H1 (cell line): ENCODE results near the gene DGUOK. TPM values are rescaled to one million over a fixed set of nuclear protein-coding genes. Genes with fewer than 3 reads are reported as not detected.

Source experiments
- CTCF ChIA-PET: fragments of 300-600 bp; sonication (Branson Sonifier 250); formaldehyde crosslinking; loops from one replicate; lab custom pipeline; 2021; ENCODE audit not compliant: partially characterized antibody; lab: Charles Lee
- POLR2A ChIA-PET: fragments of 300-600 bp; sonication (Branson Sonifier 250); formaldehyde crosslinking; loops from one replicate; lab custom pipeline; 2021; ENCODE audit warnings: inconsistent platforms; ENCODE audit not compliant: partially characterized antibody; lab: Charles Lee
- DNase-seq, 2 experiments: peaks; one replicate each; pipeline versions ENCODE4 v3.0.0 to v3.0.0-alpha.2; 2010 to 2022; ENCODE audit warnings: low spot score in 2 of 2, low read depth in 1 of 2, mixed read lengths in 1 of 2
- FAIRE-seq: peaks from 2 replicates; lab custom pipeline; 2011; peaks lifted over from hg19 to GRCh38; lab: Jason Lieb, UNC
- H2AFZ ChIP-seq: 2 replicates; pipeline ENCODE4 v1.8.1; 2012; ENCODE audit warnings: low read length, inconsistent platforms
- H2AK5ac ChIP-seq: 2 replicates; pipeline ENCODE4 v1.6.1; 2013; ENCODE audit warnings: low read depth, low read length
- H2BK120ac ChIP-seq: replicated peaks from 2 replicates; pipeline ENCODE3; 2013; ENCODE audit warnings: low read depth, low read length, inconsistent platforms
- H2BK12ac ChIP-seq: 2 replicates; pipeline ENCODE4 v1.6.1; 2013; ENCODE audit warnings: low read depth, low read length
- H2BK15ac ChIP-seq: 2 replicates; pipeline ENCODE4 v1.6.1; 2013; ENCODE audit warnings: low read length
- H2BK20ac ChIP-seq: 2 replicates; pipeline ENCODE4 v1.6.1; 2013; ENCODE audit warnings: low read length
- H2BK5ac ChIP-seq: 2 replicates; pipeline ENCODE4 v1.6.1; 2013; ENCODE audit warnings: low read depth, low read length
- H3K14ac ChIP-seq: 2 replicates; pipeline ENCODE4 v1.6.1; 2013; ENCODE audit warnings: inconsistent platforms; ENCODE audit not compliant: insufficient read length
- H3K18ac ChIP-seq: 2 replicates; pipeline ENCODE4 v1.6.1; 2013; ENCODE audit warnings: low read length; ENCODE audit errors: extremely low read depth
- H3K23ac ChIP-seq: 2 replicates; pipeline ENCODE4 v1.6.1; 2013; ENCODE audit warnings: inconsistent platforms; ENCODE audit not compliant: insufficient read length
- H3K23me2 ChIP-seq: 2 replicates; pipeline ENCODE4 v1.6.1; 2013; ENCODE audit warnings: low read depth, low read length
- H3K27ac ChIP-seq: 2 replicates; pipeline ENCODE4 v1.6.1; 2011; ENCODE audit warnings: low read depth, low read length, inconsistent platforms
- H3K27me3 ChIP-seq, 4 experiments: replicated peaks in 1 of 4; 1 replicate in 1 of 4; 2 replicates in 3 of 4; pipeline versions ENCODE4 v1.6.1 to v1.8.1; 2011 to 2013; ENCODE audit warnings: low read length in 3 of 4, mild to moderate bottlenecking in 3 of 4, inconsistent platforms in 2 of 4, mixed read lengths in 2 of 4, moderate library complexity in 1 of 4; ENCODE audit not compliant: control insufficient read depth in 3 of 4, insufficient read depth in 3 of 4; ENCODE audit errors: extremely low read depth in 1 of 4
- H3K36me3 ChIP-seq, 4 experiments: 2 replicates each; pipeline versions ENCODE4 v1.6.1 to v1.8.1; 2011 to 2013; ENCODE audit warnings: mild to moderate bottlenecking in 4 of 4, low read length in 3 of 4, moderate library complexity in 2 of 4, control low read depth in 1 of 4, inconsistent platforms in 1 of 4; ENCODE audit not compliant: insufficient read depth in 4 of 4, control insufficient read depth in 2 of 4
- H3K4ac ChIP-seq: replicated peaks from 2 replicates; pipeline ENCODE3; 2013; ENCODE audit warnings: low read length, low read depth, mixed read lengths, inconsistent platforms; ENCODE audit not compliant: insufficient read length
- H3K4me1 ChIP-seq, 4 experiments: replicated peaks in 1 of 4; 1 replicate in 1 of 4; 2 replicates in 3 of 4; pipeline versions ENCODE4 v1.6.1 to v1.8.1; 2011 to 2013; ENCODE audit warnings: low read length in 3 of 4, inconsistent platforms in 2 of 4, mixed read lengths in 1 of 4; ENCODE audit not compliant: insufficient read depth in 4 of 4, control insufficient read depth in 3 of 4
- H3K4me2 ChIP-seq, 2 experiments: 2 replicates each; pipeline versions ENCODE4 v1.6.1 to v1.8.1; 2011 to 2013; ENCODE audit warnings: low read depth in 2 of 2, low read length in 2 of 2, control low read depth in 1 of 2, inconsistent platforms in 1 of 2, mild to moderate bottlenecking in 1 of 2; ENCODE audit not compliant: insufficient read depth in 1 of 2
- H3K4me3 ChIP-seq, 4 experiments: fragments of 200-600, 300-600 bp in 1 of 4; sonication (generic), shearing (Covaris generic), sonication (Bioruptor Twin) in 1 of 4; 2 replicates each; pipeline versions ENCODE4 v1.5.1 to v1.8.1; 2011 to 2016; ENCODE audit warnings: low read length in 4 of 4, low read depth in 3 of 4, control low read depth in 2 of 4, inconsistent platforms in 2 of 4, mild to moderate bottlenecking in 2 of 4, mixed read lengths in 1 of 4, moderate library complexity in 1 of 4; ENCODE audit not compliant: insufficient read depth in 2 of 4; ENCODE audit errors: extremely low read depth in 1 of 4
- H3K56ac ChIP-seq: replicated peaks from 2 replicates; pipeline ENCODE3; 2013; ENCODE audit warnings: low read depth, mild to moderate bottlenecking, mixed read lengths, low read length, inconsistent platforms; ENCODE audit not compliant: insufficient read length
- H3K79me1 ChIP-seq: 2 replicates; pipeline ENCODE4 v1.6.1; 2013; ENCODE audit warnings: low read depth, low read length, control low read depth
- H3K79me2 ChIP-seq, 2 experiments: 2 replicates each; pipeline versions ENCODE4 v1.6.1 to v1.8.1; 2012 to 2013; ENCODE audit warnings: low read length in 2 of 2, mild to moderate bottlenecking in 2 of 2, inconsistent platforms in 1 of 2; ENCODE audit not compliant: insufficient read depth in 2 of 2, control insufficient read depth in 1 of 2
- H3K9ac ChIP-seq, 4 experiments: replicated peaks in 1 of 4; 1 replicate in 1 of 4; 2 replicates in 3 of 4; pipeline versions ENCODE4 v1.6.1 to v1.8.1; 2011 to 2013; ENCODE audit warnings: low read depth in 3 of 4, low read length in 3 of 4, control low read depth in 2 of 4, mild to moderate bottlenecking in 2 of 4, moderate library complexity in 2 of 4, inconsistent platforms in 1 of 4; ENCODE audit errors: extremely low read depth in 1 of 4
- H3K9me3 ChIP-seq, 2 experiments: 2 replicates each; pipeline versions ENCODE4 v1.6.1 to v1.8.1; 2012 to 2013; ENCODE audit warnings: mild to moderate bottlenecking in 2 of 2, moderate library complexity in 2 of 2, control low read depth in 1 of 2, inconsistent platforms in 1 of 2, low read depth in 1 of 2, low read length in 1 of 2, mixed read lengths in 1 of 2; ENCODE audit not compliant: insufficient read depth in 2 of 2
- H4K20me1 ChIP-seq, 2 experiments: replicated peaks in 1 of 2; 2 replicates each; pipeline versions ENCODE3 to v1.8.1; 2011 to 2013; ENCODE audit warnings: inconsistent platforms in 2 of 2, low read length in 2 of 2, mild to moderate bottlenecking in 1 of 2; ENCODE audit not compliant: insufficient read depth in 2 of 2, control insufficient read depth in 1 of 2
- H4K5ac ChIP-seq: 2 replicates; pipeline ENCODE4 v1.6.1; 2013; ENCODE audit warnings: low read length, low read depth, mixed read lengths, inconsistent platforms; ENCODE audit not compliant: insufficient read length
- H4K8ac ChIP-seq: 2 replicates; pipeline ENCODE4 v1.8.0; 2013; ENCODE audit warnings: mild to moderate bottlenecking, moderate library complexity, low read length, inconsistent platforms; ENCODE audit not compliant: insufficient read depth; ENCODE audit errors: extremely low read depth
- H4K91ac ChIP-seq: replicated peaks from 2 replicates; pipeline ENCODE3; 2013; ENCODE audit warnings: low read length, mixed read lengths, inconsistent platforms; ENCODE audit not compliant: insufficient read length
- CBX8 ChIP-seq: fragments of 300-800, 300-1000 bp; sonication (generic); IDR thresholded peaks from 2 replicates; pipeline ENCODE4 v1.7.1; 2016; ENCODE audit warnings: low read depth, low read length, borderline replicate concordance
- CREB1 ChIP-seq: IDR thresholded peaks from 2 replicates; pipeline ENCODE4 v1.6.1; 2012; ENCODE audit warnings: inconsistent platforms
- FOSL1 ChIP-seq: IDR thresholded peaks from 2 replicates; pipeline ENCODE4 v1.6.1; 2011; ENCODE audit warnings: mild to moderate bottlenecking, low read depth, low read length, moderate library complexity; ENCODE audit not compliant: insufficient read depth
- MAFK ChIP-seq: IDR thresholded peaks from 2 replicates; pipeline ENCODE4 v1.6.1; 2012; ENCODE audit warnings: low read depth, mild to moderate bottlenecking, improper control_type of control experiment, low read length
- POLR2AphosphoS5 ChIP-seq: IDR thresholded peaks from 2 replicates; pipeline ENCODE4 v1.6.1; 2011; ENCODE audit warnings: low read depth, low read length
- RBBP5 ChIP-seq: IDR thresholded peaks from 2 replicates; pipeline ENCODE4 v1.7.1; 2012; ENCODE audit warnings: low read depth, mild to moderate bottlenecking, inconsistent platforms, low read length, moderate library complexity, borderline replicate concordance
- RFX5 ChIP-seq: IDR thresholded peaks from 2 replicates; pipeline ENCODE4 v1.6.1; 2011; ENCODE audit warnings: low read depth, low read length, improper control_type of control experiment, borderline replicate concordance
- RNF2 ChIP-seq: fragments of 200-900, 300-1000 bp; sonication (generic); IDR thresholded peaks from 2 replicates; pipeline ENCODE4 v1.7.1; 2016; ENCODE audit warnings: borderline replicate concordance, low read depth, mild to moderate bottlenecking, antibody characterized with exemption, low read length; ENCODE audit not compliant: poor library complexity, severe bottlenecking; ENCODE audit errors: missing control alignments
- RXRA ChIP-seq: IDR thresholded peaks from 2 replicates; pipeline ENCODE4 v1.6.1; 2011; ENCODE audit warnings: low read depth, mild to moderate bottlenecking, low read length, moderate library complexity; ENCODE audit not compliant: insufficient read depth
- SP1 ChIP-seq: IDR thresholded peaks from 2 replicates; pipeline ENCODE4 v1.6.1; 2011; ENCODE audit warnings: low read depth, low read length
- TEAD4 ChIP-seq: IDR thresholded peaks from 2 replicates; pipeline ENCODE4 v1.6.1; 2012; ENCODE audit warnings: low read depth, low read length, inconsistent platforms, mixed read lengths
- USF2 ChIP-seq: IDR thresholded peaks from 2 replicates; pipeline ENCODE4 v1.6.1; 2011; ENCODE audit warnings: low read length, improper control_type of control experiment
- WGBS, 2 experiments: shearing (Covaris generic) in 1 of 2; methylation state at CpG; one replicate each; pipeline versions ENCODE4 v1.1.6 to v1.1.7; 2013 to 2015; ENCODE audit warnings: low lambda C conversion rate in 2 of 2, mixed read lengths in 2 of 2, inconsistent platforms in 1 of 2, low coverage in 1 of 2, missing lambda C conversion rate in 1 of 2; ENCODE audit not compliant: insufficient replicate concordance in 2 of 2, insufficient coverage in 1 of 2, insufficient read length in 1 of 2; ENCODE audit errors: extremely low coverage in 1 of 2, missing lambda C conversion rate in 1 of 2; 5-methylcytosine and 5-hydroxymethylcytosine counted together
- polyA plus RNA-seq, 7 experiments: library from polyadenylated mRNA; depleted of rRNA in 3 of 7; stranded (reverse) in 5 of 7; unstranded in 2 of 7; fragments of >200 nt in 5 of 7; fragments of 200-250 nt in 2 of 7; gene quantifications; 1 replicate in 5 of 7; 2 replicates in 1 of 7; 4 replicates in 1 of 7; pipeline versions ENCODE4 v1.2.1 to v1.2.3, GENCODE V29; 2011 to 2013; ENCODE audit warnings: missing spikeins in 2 of 7, mixed read lengths in 2 of 7
- total RNA-seq: library from RNA; stranded (reverse); fragmentation: NEBNext Ultra II Directional; extraction: Animal tissue kit (Norgen Biotek cat#: 25700); gene quantifications from 2 replicates; pipeline ENCODE4 v1.2.1, GENCODE V29; 2021

DGUOK gene
- total and polyA plus RNA-seq, 2 of the 8 experiments (the other 6 are each of a cell fraction or from before 2014, with no cell fraction given): 110 to 168 TPM

GRCh38 chr2:73917696-73918207 lies 8.9 kb upstream of the DGUOK start:
- H2AK5ac ChIP-seq: no peak overlapping the region
- no peak overlapping the region for H3K23ac ChIP-seq
- no peak overlapping the region for H2BK120ac ChIP-seq
- H2BK15ac ChIP-seq: no peak overlapping the region
- peaks cover 3 to 8% (median 5%) of the 10 kb centered on the region in 4 experiments; a peak in 6 of 7 replicates for H3K4me1 ChIP-seq
- no peak overlapping the region for H2AFZ ChIP-seq
- no peaks in the 10 kb centered on the region for H3K23me2 ChIP-seq
- no peak overlapping the region for H3K18ac ChIP-seq
- no peaks in the 10 kb centered on the region for H3K9me3 ChIP-seq
- H2BK20ac ChIP-seq: no peak overlapping the region
- H3K27me3 ChIP-seq: no peaks in the 10 kb centered on the region
- no peak overlapping the region for H3K9ac ChIP-seq
- WGBS, 2 experiments: 91% methylated on average over 4 of the region's 4 CpGs; no CpG with 5 or more reads in 1 of the 2 experiments
- H4K8ac ChIP-seq: no peak overlapping the region
- no peak overlapping the region for H3K4ac ChIP-seq
- H3K56ac ChIP-seq: no peak overlapping the region
- no peak overlapping the region for H3K14ac ChIP-seq
- H2BK5ac ChIP-seq: no peak overlapping the region
- no peaks in the 10 kb centered on the region for H3K79me2 ChIP-seq
- no peak overlapping the region for H4K5ac ChIP-seq
- ChIA-PET CTCF (interaction anchor here (0.9 to 1.1 kb wide), 2 partner anchors 24 to 94 kb away, joined by 3 read pairs; no protein-coding TSS in a partner anchor), POLR2A (interaction anchor here (1.1 kb wide), 1 partner anchor 66 kb away, joined by 3 read pairs; the partner anchor contains the start of gene TET3)
- no peak overlapping the region for H3K4me2 ChIP-seq
- DNase-seq: no peak
- H3K4me3 ChIP-seq: no peak overlapping the region
- H2BK12ac ChIP-seq: no peak overlapping the region
- no peaks in the 10 kb centered on the region for H3K36me3 ChIP-seq
- H3K27ac ChIP-seq: no peak overlapping the region
- FAIRE-seq: no peak
- no peak overlapping the region for H4K91ac ChIP-seq
- H4K20me1 ChIP-seq: no peaks in the 10 kb centered on the region
- H3K79me1 ChIP-seq: no peaks in the 10 kb centered on the region
- TF ChIP-seq CBX8 (no peak), POLR2AphosphoS5 (no peak), RBBP5 (no peak), SP1 (no peak), RXRA (no peak), RFX5 (no peak), FOSL1 (no peak), TEAD4 (no peak), CREB1 (no peak), MAFK (no peak), RNF2 (no peak), USF2 (no peak)
